Kidney (tissue), 14 donors: Measurements from ENCODE around the gene NOX5. TPM values are rescaled to one million over a fixed set of nuclear protein-coding genes. Genes with fewer than 3 reads are reported as not detected.
A peak's percentile ranks its signal among the peaks of the same experiment; 100 is the strongest.

Experiments
- DNase-seq, 5 donors: peaks; one replicate each; pipeline ENCODE4 v3.0.0-alpha.2; 2013 to 2020
- FAIRE-seq: peaks from 2 replicates; lab custom pipeline; 2012; peaks lifted over from hg19 to GRCh38; lab: Jason Lieb, UNC
- H3K27ac ChIP-seq, 2 donors: one replicate each; pipeline ENCODE4 v1.7.0; 2013; ENCODE audit warnings: low read depth in 2 of 2, low read length in 2 of 2, inconsistent platforms in 1 of 2
- H3K27me3 ChIP-seq: one replicate; pipeline ENCODE4 v1.7.1; 2013; ENCODE audit warnings: low read length, inconsistent platforms; ENCODE audit not compliant: control insufficient read depth, insufficient read depth
- H3K36me3 ChIP-seq, 3 donors: one replicate each; pipeline versions ENCODE4 v1.7.0 to v1.7.1; 2013; ENCODE audit warnings: low read length in 3 of 3, control low read depth in 1 of 3, inconsistent platforms in 1 of 3; ENCODE audit not compliant: insufficient read depth in 3 of 3, control insufficient read depth in 2 of 3
- H3K4me1 ChIP-seq, 3 donors: one replicate each; pipeline versions ENCODE4 v1.7.0 to v1.7.1; 2013; ENCODE audit warnings: low read length in 3 of 3, inconsistent platforms in 1 of 3, low read depth in 1 of 3; ENCODE audit not compliant: control insufficient read depth in 2 of 3, insufficient read depth in 2 of 3
- H3K4me3 ChIP-seq, 3 donors: one replicate each; pipeline versions ENCODE4 v1.7.0 to v1.8.1; 2013; ENCODE audit warnings: low read length in 3 of 3, control low read depth in 1 of 3, inconsistent platforms in 1 of 3
- H3K9ac ChIP-seq, 3 donors: one replicate each; pipeline versions ENCODE4 v1.7.0 to v1.7.1; 2013; ENCODE audit warnings: low read length in 3 of 3, control low read depth in 1 of 3, inconsistent platforms in 1 of 3
- H3K9me3 ChIP-seq, 3 donors: one replicate each; pipeline versions ENCODE4 v1.7.0 to v1.7.1; 2013; ENCODE audit warnings: low read length in 3 of 3, control low read depth in 1 of 3, inconsistent platforms in 1 of 3; ENCODE audit not compliant: control insufficient read depth in 2 of 3, insufficient read depth in 1 of 3
- intact Hi-C: fragments of 100-400 bp; cut with DNase I; formaldehyde crosslinking; loops from one replicate; pipeline ENCODE4 v1.11.1; 2022
- polyA plus RNA-seq: library from polyadenylated mRNA; stranded (reverse); fragments of 350-450 nt; fragmentation: Illumina TruSeq; extraction: RNeasy Lipid Tissue Mini Kit (QIAGEN cat#74804); gene quantifications from one replicate; pipeline ENCODE4 v1.2.3, GENCODE V29; 2014; ENCODE audit warnings: low read depth, low replicate concordance; ENCODE audit not compliant: insufficient read depth
- total RNA-seq: library from RNA; stranded (reverse); fragmentation: NEBNext Ultra II Directional; extraction: Animal tissue kit (Norgen Biotek cat#: 25700); gene quantifications from one replicate; pipeline ENCODE4 v1.2.1, GENCODE V29; 2021
- TF ChIP-seq, protein P1 (sequence below): IDR thresholded peaks from 3 replicates; pipeline ENCODE4 v1.5.1; 2012; ENCODE audit warnings: mild to moderate bottlenecking, moderate library complexity, borderline replicate concordance; ENCODE audit not compliant: insufficient read depth; ENCODE audit errors: extremely low read depth
- donor health status: control.
- donor health status: control.
- donor health status: control.
- donor health status: control.
- donor health status: control.
- donor health status: DM: yes; HTN: yes; CAD: no.
- donor health status: Normal renal cell carcinoma (clear cell type).

Gene NOX5
- total and polyA plus RNA-seq, 2 donors from 2014 or later = 0.19 to 0.60 TPM

GRCh38 chr15:69080295-69081248, 66.1 kb downstream of the NOX5 start:
- H3K9me3 ChIP-seq = no peaks in the 10 kb centered on the region
- intact Hi-C loops = no loop called here
- TF ChIP-seq, protein P1, sequence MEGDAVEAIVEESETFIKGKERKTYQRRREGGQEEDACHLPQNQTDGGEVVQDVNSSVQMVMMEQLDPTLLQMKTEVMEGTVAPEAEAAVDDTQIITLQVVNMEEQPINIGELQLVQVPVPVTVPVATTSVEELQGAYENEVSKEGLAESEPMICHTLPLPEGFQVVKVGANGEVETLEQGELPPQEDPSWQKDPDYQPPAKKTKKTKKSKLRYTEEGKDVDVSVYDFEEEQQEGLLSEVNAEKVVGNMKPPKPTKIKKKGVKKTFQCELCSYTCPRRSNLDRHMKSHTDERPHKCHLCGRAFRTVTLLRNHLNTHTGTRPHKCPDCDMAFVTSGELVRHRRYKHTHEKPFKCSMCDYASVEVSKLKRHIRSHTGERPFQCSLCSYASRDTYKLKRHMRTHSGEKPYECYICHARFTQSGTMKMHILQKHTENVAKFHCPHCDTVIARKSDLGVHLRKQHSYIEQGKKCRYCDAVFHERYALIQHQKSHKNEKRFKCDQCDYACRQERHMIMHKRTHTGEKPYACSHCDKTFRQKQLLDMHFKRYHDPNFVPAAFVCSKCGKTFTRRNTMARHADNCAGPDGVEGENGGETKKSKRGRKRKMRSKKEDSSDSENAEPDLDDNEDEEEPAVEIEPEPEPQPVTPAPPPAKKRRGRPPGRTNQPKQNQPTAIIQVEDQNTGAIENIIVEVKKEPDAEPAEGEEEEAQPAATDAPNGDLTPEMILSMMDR = no peak
- H3K27ac ChIP-seq = peak overlapping the region in 1 of 2 donors; percentile 10
- no peaks in the 10 kb centered on the region for H3K27me3 ChIP-seq
- DNase-seq (peak in 3 of 5 donors; percentile 56 to 79 (median 74)), FAIRE-seq (no peak)
- H3K36me3 ChIP-seq = no peaks in the 10 kb centered on the region
- H3K4me3 ChIP-seq = no peak overlapping the region
- no peak overlapping the region for H3K9ac ChIP-seq
- peaks cover 6 to 31% (median 14%) of the 10 kb centered on the region in 3 donors for H3K4me1 ChIP-seq

DNA sequence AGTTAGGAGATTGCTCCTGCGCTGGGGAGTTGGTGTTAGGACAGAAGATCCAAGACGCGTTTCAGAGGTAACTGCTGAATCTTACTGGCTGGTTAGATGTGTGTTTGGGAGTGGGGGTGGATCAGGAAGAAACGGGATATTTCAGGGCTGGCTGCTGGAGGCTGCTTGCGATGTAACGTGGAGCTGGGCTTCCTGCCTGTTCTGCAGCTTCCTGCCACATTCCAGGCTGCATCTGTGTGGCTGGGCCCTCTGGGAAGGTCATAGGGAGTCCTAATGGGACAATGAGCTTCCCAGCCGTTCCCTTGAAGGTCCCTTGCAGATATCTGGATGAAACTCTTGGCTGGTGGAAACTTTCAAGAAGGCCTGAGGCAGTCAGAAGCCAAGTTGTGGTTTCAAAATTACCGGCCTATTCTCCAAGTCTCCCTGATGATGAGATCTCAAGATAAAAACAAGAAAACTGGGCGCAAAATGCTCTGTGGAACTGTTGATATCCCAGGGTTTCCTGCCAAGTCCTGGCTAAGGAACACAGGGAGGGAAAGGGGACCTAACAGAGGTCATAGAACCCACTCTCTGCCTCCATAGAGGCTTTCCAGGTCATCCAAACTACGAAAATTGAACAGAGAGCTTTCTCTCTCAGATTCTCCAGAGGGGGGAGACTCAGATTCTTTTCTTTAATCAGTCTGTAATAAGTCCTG, 67.0 kb downstream of the NOX5 start:
- Histone ChIP-seq H3K27me3 (no peaks in the 10 kb centered on the region), H3K9ac (no peak overlapping the region), H3K27ac (peak overlapping the region; percentile 44 to 52), H3K9me3 (no peaks in the 10 kb centered on the region), H3K36me3 (no peaks in the 10 kb centered on the region), H3K4me1 (peaks cover 6 to 28% (median 15%) of the 10 kb centered on the region in 3 donors), H3K4me3 (no peak overlapping the region)
- intact Hi-C loops = no loop called here
- no peak for FAIRE-seq
- TF ChIP-seq, protein P1 = no peak
- peak; percentile 65 to 82 (median 71) for DNase-seq

GRCh38 chr15:69082021-69082502, 67.6 kb downstream of the NOX5 start:
- H3K27ac ChIP-seq = peak overlapping the region; percentile 44 to 52
- no peak for FAIRE-seq

More at GRCh38 chr15:69082021-69082502, 67.6 kb downstream of the NOX5 start:
- DNase-seq = peak in 2 of 5 donors; percentile 35 to 55
- Histone ChIP-seq H3K27me3 (no peaks in the 10 kb centered on the region), H3K36me3 (no peaks in the 10 kb centered on the region), H3K9me3 (no peaks in the 10 kb centered on the region), H3K4me3 (no peak overlapping the region), H3K4me1 (peaks cover 6 to 25% (median 17%) of the 10 kb centered on the region in 3 donors), H3K9ac (no peak overlapping the region)
- TF ChIP-seq, protein P1 = no peak
- intact Hi-C loops = no loop called here
